ENCODE data around the gene CDIPT. TPM values are rescaled to one million over a fixed set of nuclear protein-coding genes. Genes with fewer than 3 reads are reported as not detected.

Gene CDIPT
- total and polyA plus RNA-seq, 10 of the 15 experiments (the other 5 are each of a cell fraction or from before 2014, with no cell fraction given): 0.87 to 36.4 (median 27.1) TPM

GRCh38 chr16:29878172-29878571, 15.1 kb upstream of the CDIPT start:
- ATAC-seq (no peak), FAIRE-seq (no peak), DNase-seq (ENCODE audit: low read depth, low spot score) (no peak)
- ChIA-PET RAD21 (ENCODE audit: unreplicated experiment) (no interaction called here), SMC1A (ENCODE audit: uncharacterized antibody, unreplicated experiment) (interaction anchor here (1.2 kb wide), 1 partner anchor 84 kb away, joined by 3 read pairs; no protein-coding TSS in a partner anchor), CTCF (no interaction called here), POLR2A (interaction anchor here (0.7 kb wide), 1 partner anchor 13 kb away, joined by 4 read pairs; no protein-coding TSS in a partner anchor)
- intact Hi-C loops (cut with micrococcal nuclease; ENCODE audit: unreplicated experiment) (no loop called here), in situ Hi-C loops (cut with MboI) (no loop called here)
- no peak overlapping the region for H2AFZ ChIP-seq (ENCODE audit: control insufficient read depth, low read depth, low read length)
- H3K4me2 ChIP-seq (ENCODE audit: control insufficient read depth, insufficient read depth): no peak overlapping the region
- no peaks in the 10 kb centered on the region for H3K36me3 ChIP-seq (ENCODE audit: control insufficient read depth in 2 of 2, insufficient read depth in 2 of 2, low read length in 1 of 2)
- H3K9ac ChIP-seq (ENCODE audit: control insufficient read depth, insufficient read depth, low read length): no peak overlapping the region
- H3K4me3 ChIP-seq: no peak overlapping the region
- H3K27ac ChIP-seq (ENCODE audit: control insufficient read depth, insufficient read depth): no peak overlapping the region
- no TSS peak for BruUV-seq (replicated peaks)
- no peak for TF ChIP-seq NR2F1 (conservative IDR thresholded peaks at IDR 0.05)
- TF ChIP-seq NR2C2 (IDR thresholded peaks at IDR 0.05; ENCODE audit: borderline replicate concordance, control insufficient read depth, insufficient read length, low read depth): no peak
- no peak for TF ChIP-seq EZH2 (IDR thresholded peaks at IDR 0.05; ENCODE audit: borderline replicate concordance, control insufficient read depth, low read depth, low read length)
- TF ChIP-seq CEBPZ (IDR thresholded peaks at IDR 0.05; ENCODE audit: low read depth, low read length): no peak
- no peak for TF ChIP-seq IKZF2 (IDR thresholded peaks at IDR 0.05)
- TF ChIP-seq TARDBP (IDR thresholded peaks at IDR 0.05; ENCODE audit: borderline replicate concordance): no peak
- 89% methylated on average over 14 of the region's 14 CpGs for WGBS (ENCODE audit: insufficient coverage, insufficient replicate concordance, low lambda C conversion rate, missing lambda C conversion rate)
- H3K27me3 ChIP-seq (replicated peaks in 1 of 2; ENCODE audit: control insufficient read depth in 2 of 2, insufficient read depth in 2 of 2, low read length in 1 of 2): peaks cover 4 to 5% of the 10 kb centered on the region in 2 experiments; a peak in 3 of 4 replicates
- no peaks in the 10 kb centered on the region for H3K9me3 ChIP-seq (replicated peaks; ENCODE audit: control insufficient read depth, insufficient read depth, low read length)
- no peaks in the 10 kb centered on the region for H3K79me2 ChIP-seq (ENCODE audit: control insufficient read depth, insufficient read depth, low read length)
- no peaks in the 10 kb centered on the region for H3K4me1 ChIP-seq (ENCODE audit: control insufficient read depth, insufficient read depth, low read length)
- no peaks in the 10 kb centered on the region for H4K20me1 ChIP-seq (ENCODE audit: control insufficient read depth, insufficient read depth)
